SW 1271 (cell line): ENCODE data around the gene TMEM100.

Experiments used
- DNase-seq, 2 experiments: peaks; one replicate each; lab custom pipeline; 2025; lab: John Stamatoyannopoulos, UW

Gene TMEM100

GRCh38 chr17:55717898-55718735 is 4.5 kb downstream of the TMEM100 start:
- peak in 1 of 2 experiments; percentile 32 for DNase-seq

- no peak for DNase-seq
These were observed 5.2 kb downstream of the TMEM100 start for GRCh38 chr17:55717432-55717831.

GRCh38 chr17:55710829-55711496 is 11.7 kb downstream of the TMEM100 start:
- DNase-seq: no peak

GRCh38 chr17:55710410-55710809 is 12.3 kb downstream of the TMEM100 start:
- DNase-seq: no peak

GRCh38 chr17:55709984-55710383 is 12.7 kb downstream of the TMEM100 start:
- no peak for DNase-seq

- DNase-seq: no peak
These were observed 13.2 kb downstream of the TMEM100 start for GRCh38 chr17:55709440-55709839.

GRCh38 chr17:55708175-55708974 is 14.3 kb downstream of the TMEM100 start:
- no peak for DNase-seq

- DNase-seq: no peak
These were observed 15.6 kb downstream of the TMEM100 start for GRCh38 chr17:55706808-55707773.

- no peak for DNase-seq
These were observed 16.8 kb downstream of the TMEM100 start for GRCh38 chr17:55705847-55706246.

GRCh38 chr17:55704401-55704800 is 18.3 kb downstream of the TMEM100 start:
- no peak for DNase-seq

- DNase-seq: no peak
These were observed 20.5 kb downstream of the TMEM100 start for GRCh38 chr17:55702150-55702549.

GRCh38 chr17:55699181-55699860 is 23.3 kb downstream of the TMEM100 start:
- no peak for DNase-seq

GRCh38 chr17:55694286-55694910 is 28.3 kb downstream of the TMEM100 start:
- DNase-seq: no peak

GRCh38 chr17:55693254-55694216 is 29.1 kb downstream of the TMEM100 start:
- no peak for DNase-seq

- no peak for DNase-seq
These were observed 30.4 kb downstream of the TMEM100 start for GRCh38 chr17:55692276-55692675.

GRCh38 chr17:55691666-55692065 is 31.0 kb downstream of the TMEM100 start:
- DNase-seq: no peak

- DNase-seq: no peak
These were observed 32.6 kb downstream of the TMEM100 start for GRCh38 chr17:55690105-55690508.

GRCh38 chr17:55689672-55690071 is 33.0 kb downstream of the TMEM100 start:
- no peak for DNase-seq

- DNase-seq: no peak
These were observed 34.6 kb downstream of the TMEM100 start for GRCh38 chr17:55688057-55688456.
